GM06990 (cell line): ENCODE results near the gene HOXA1.

Source experiments
- DNase-seq: peaks from one replicate; pipeline ENCODE4 v3.0.0-alpha.2; 2011; ENCODE audit not compliant: insufficient read length; ENCODE audit errors: extremely low read depth
- H3K27me3 ChIP-seq: replicated peaks from 2 replicates; pipeline ENCODE4 v1.6.0; 2011; ENCODE audit warnings: low read length; ENCODE audit not compliant: control insufficient read depth, insufficient read depth
- H3K36me3 ChIP-seq: 2 replicates; pipeline ENCODE4 v1.5.1; 2011; ENCODE audit warnings: low read length; ENCODE audit not compliant: control insufficient read depth, insufficient read depth
- H3K4me3 ChIP-seq: replicated peaks from 2 replicates; pipeline ENCODE4 v1.5.1; 2011; ENCODE audit warnings: low read depth, mild to moderate bottlenecking, control low read depth, low read length
- CTCF ChIP-seq: IDR thresholded peaks from 2 replicates; pipeline ENCODE4 v1.5.1; 2011; ENCODE audit warnings: low read length, control low read depth, mild to moderate bottlenecking, inconsistent platforms; ENCODE audit not compliant: insufficient read depth, poor library complexity, severe bottlenecking

The HOXA1 gene

GRCh38 chr7:27107391-27108381, 11.9 kb upstream of the HOXA1 start:
- TF ChIP-seq CTCF, result no peak
- H3K36me3 ChIP-seq, result no peaks in the 10 kb centered on the region
- no peak overlapping the region for H3K4me3 ChIP-seq
- no peaks in the 10 kb centered on the region for H3K27me3 ChIP-seq
- DNase-seq, result no peak

GRCh38 chr7:27106901-27107240, 11.1 kb upstream of the HOXA1 start:
- DNase-seq, result no peak
- Histone ChIP-seq H3K4me3 (no peak overlapping the region), H3K27me3 (no peaks in the 10 kb centered on the region), H3K36me3 (no peaks in the 10 kb centered on the region)
- TF ChIP-seq CTCF, result no peak

GRCh38 chr7:27106181-27106900, 10.5 kb upstream of the HOXA1 start:
- no peak overlapping the region for H3K4me3 ChIP-seq
- H3K27me3 ChIP-seq, result no peaks in the 10 kb centered on the region
- H3K36me3 ChIP-seq, result no peaks in the 10 kb centered on the region
- TF ChIP-seq CTCF, result no peak
- no peak for DNase-seq

- no peak for DNase-seq
- H3K27me3 ChIP-seq, result no peaks in the 10 kb centered on the region
These were observed 9.7 kb upstream of the HOXA1 start for GRCh38 chr7:27105301-27106031.

More at GRCh38 chr7:27105301-27106031, 9.7 kb upstream of the HOXA1 start:
- TF ChIP-seq CTCF, result no peak
- Histone ChIP-seq H3K4me3 (no peak overlapping the region), H3K36me3 (no peaks in the 10 kb centered on the region)
